Measurements from ENCODE around the gene C16orf74. TPM values are rescaled to one million over a fixed set of nuclear protein-coding genes. Genes with fewer than 3 reads are reported as not detected.

Gene C16orf74
- total RNA-seq, 2 experiments from 2014 or later = 2.1 to 2.9 TPM

DNA sequence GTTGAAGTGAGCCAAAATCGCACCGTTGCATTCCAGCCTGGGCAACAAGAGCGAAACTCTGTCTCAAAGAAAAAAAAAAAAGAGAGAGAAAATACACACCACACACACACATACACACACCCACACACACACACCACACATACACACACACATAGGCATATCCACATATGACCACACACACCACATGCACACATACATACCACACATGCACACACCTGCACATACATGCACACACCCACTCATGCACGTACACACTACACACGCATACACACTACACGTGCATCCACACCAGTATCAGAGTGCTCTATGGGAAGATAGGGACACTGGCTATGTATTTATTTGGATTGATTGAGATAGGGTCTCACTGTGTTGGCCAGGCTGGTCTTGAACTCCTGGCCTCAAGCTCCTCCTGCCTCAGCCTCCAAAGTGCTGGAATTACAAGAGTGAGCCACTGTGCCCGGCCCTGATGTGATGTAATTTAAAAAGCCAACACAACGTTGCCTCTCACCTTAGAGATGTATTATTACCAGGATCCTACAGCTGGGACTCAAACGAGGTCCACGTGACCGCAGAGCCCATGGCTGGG is 44.4 kb downstream of the C16orf74 start:
- Mint-ChIP-seq H3K4me1 (ENCODE audit: low read depth) (no peaks in the 10 kb centered on the region), H3K27me3 (no peaks in the 10 kb centered on the region), H3K27ac (no peak overlapping the region), H3K9me3 (no peaks in the 10 kb centered on the region), H3K36me3 (ENCODE audit: low read depth) (peaks cover under 1% of the 10 kb centered on the region), H3K4me3 (no peak overlapping the region)
- ATAC-seq (ENCODE audit: poor library complexity) = no peak
- intact Hi-C loops (cut with DNase I, micrococcal nuclease) = no loop called here
- H3K27me3 ChIP-seq (ENCODE audit: control insufficient read depth in 1 of 2, insufficient read depth in 2 of 2, low read length in 2 of 2) = no peaks in the 10 kb centered on the region
- H3K4me3 ChIP-seq (ENCODE audit: low read length) = no peak overlapping the region
- ChIA-PET CTCF (interaction anchor here (0.7 kb wide), 1 partner anchor 11 kb away, joined by 6 read pairs; no protein-coding TSS in a partner anchor), POLR2A (no interaction called here)
- DNase-seq = no peak
- TF ChIP-seq, protein P1, sequence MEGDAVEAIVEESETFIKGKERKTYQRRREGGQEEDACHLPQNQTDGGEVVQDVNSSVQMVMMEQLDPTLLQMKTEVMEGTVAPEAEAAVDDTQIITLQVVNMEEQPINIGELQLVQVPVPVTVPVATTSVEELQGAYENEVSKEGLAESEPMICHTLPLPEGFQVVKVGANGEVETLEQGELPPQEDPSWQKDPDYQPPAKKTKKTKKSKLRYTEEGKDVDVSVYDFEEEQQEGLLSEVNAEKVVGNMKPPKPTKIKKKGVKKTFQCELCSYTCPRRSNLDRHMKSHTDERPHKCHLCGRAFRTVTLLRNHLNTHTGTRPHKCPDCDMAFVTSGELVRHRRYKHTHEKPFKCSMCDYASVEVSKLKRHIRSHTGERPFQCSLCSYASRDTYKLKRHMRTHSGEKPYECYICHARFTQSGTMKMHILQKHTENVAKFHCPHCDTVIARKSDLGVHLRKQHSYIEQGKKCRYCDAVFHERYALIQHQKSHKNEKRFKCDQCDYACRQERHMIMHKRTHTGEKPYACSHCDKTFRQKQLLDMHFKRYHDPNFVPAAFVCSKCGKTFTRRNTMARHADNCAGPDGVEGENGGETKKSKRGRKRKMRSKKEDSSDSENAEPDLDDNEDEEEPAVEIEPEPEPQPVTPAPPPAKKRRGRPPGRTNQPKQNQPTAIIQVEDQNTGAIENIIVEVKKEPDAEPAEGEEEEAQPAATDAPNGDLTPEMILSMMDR (IDR thresholded peaks at IDR 0.05) = no peak
- peaks cover 0 to 4% of the 10 kb centered on the region in 2 experiments for H3K9me3 ChIP-seq (ENCODE audit: control insufficient read depth in 1 of 2, insufficient read depth in 1 of 2, low read length in 2 of 2)
- no peaks in the 10 kb centered on the region for H3K4me1 ChIP-seq (ENCODE audit: insufficient read depth, low read length)
- peaks cover 2% of the 10 kb centered on the region for H3K36me3 ChIP-seq (ENCODE audit: insufficient read depth, low read length)
- no peak overlapping the region for H3K27ac ChIP-seq (ENCODE audit: low read depth in 1 of 2, low read length in 2 of 2)

DNA sequence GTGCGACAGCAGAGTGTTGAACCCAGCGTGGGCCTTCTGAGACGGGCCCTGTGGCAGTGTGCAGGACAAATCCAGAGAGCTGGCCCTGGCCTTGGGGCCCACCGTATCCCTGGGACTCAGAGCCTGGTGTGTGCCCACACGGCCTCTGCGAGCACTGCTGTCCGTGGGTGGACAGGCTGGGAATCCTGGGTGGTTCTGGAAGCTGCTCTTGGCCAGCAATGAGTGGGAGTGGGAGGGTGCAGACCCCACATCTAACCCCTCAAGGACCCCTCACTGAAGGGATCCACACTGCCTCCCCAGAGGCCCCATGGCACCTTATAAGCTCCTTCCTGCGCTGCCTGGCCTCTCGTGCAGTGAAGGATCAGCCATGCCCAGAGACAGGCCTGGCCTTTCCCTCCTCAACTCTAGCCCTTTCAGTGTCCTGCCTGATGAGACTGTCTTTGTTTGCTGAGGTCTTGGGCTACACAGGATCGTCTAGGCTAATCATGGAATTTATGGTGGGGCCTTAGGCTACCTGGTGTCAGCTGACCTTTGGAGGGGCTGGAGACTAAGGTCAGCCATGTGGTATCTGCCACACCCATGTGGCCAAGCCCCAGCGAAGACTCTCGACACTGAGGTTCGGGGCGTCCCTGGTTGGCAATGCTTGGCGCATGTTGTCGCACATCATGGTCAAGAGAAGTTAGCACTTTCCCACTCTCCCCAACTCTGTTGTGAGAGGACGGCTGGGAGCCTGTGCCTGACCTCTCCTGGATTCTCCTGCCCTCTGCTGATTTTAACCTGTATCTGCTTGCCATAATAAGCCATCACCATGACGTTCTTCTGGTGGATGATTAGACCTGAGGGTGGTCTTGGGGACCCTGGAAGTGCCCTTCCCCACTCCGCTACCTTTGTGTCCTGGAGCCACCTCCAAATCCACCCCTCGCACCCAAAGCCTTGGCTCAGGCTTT is 45.7 kb downstream of the C16orf74 start:
- no peak overlapping the region for H3K4me3 Mint-ChIP-seq
- ChIA-PET CTCF (no interaction called here), POLR2A (no interaction called here)
- H3K27me3 Mint-ChIP-seq = no peaks in the 10 kb centered on the region
- no peaks in the 10 kb centered on the region for H3K4me1 Mint-ChIP-seq (ENCODE audit: low read depth)
- ATAC-seq (ENCODE audit: poor library complexity) (no peak), DNase-seq (no peak)
- H3K27me3 ChIP-seq (ENCODE audit: control insufficient read depth in 1 of 2, insufficient read depth in 2 of 2, low read length in 2 of 2) = no peaks in the 10 kb centered on the region
- no peak overlapping the region for H3K27ac Mint-ChIP-seq
- peaks cover 2% of the 10 kb centered on the region for H3K36me3 ChIP-seq (ENCODE audit: insufficient read depth, low read length)
- H3K27ac ChIP-seq (ENCODE audit: low read depth in 1 of 2, low read length in 2 of 2) = no peak overlapping the region
- H3K36me3 Mint-ChIP-seq (ENCODE audit: low read depth) = no peaks in the 10 kb centered on the region
- TF ChIP-seq, protein P1 (IDR thresholded peaks at IDR 0.05) = no peak
- no peaks in the 10 kb centered on the region for H3K9me3 Mint-ChIP-seq
- H3K9me3 ChIP-seq (ENCODE audit: control insufficient read depth in 1 of 2, insufficient read depth in 1 of 2, low read length in 2 of 2) = peaks cover 0 to 8% of the 10 kb centered on the region in 2 experiments
- no peaks in the 10 kb centered on the region for H3K4me1 ChIP-seq (ENCODE audit: insufficient read depth, low read length)
- H3K4me3 ChIP-seq (ENCODE audit: low read length) = no peak overlapping the region
- intact Hi-C loops (cut with DNase I, micrococcal nuclease) = no loop called here

DNA sequence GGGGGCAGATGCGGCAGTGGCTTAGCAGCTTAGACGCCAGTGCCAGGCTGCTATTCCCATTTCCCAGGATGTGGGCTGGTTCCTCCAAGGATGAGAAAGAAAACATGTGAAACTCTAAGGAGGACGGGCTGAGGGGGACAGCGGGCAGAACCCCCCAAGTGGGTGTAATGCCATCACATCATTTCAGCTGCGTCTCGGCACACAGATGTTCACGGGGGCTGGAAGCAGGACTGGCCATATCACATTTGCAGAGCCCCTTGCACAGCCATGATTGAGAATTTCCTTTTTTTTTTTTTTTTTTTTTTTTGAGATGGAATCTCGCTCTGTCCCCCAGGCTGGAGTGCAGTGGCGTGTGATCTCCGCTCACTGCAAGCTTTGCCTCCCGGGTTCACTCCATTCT is 46.9 kb downstream of the C16orf74 start:
- Histone ChIP-seq H3K4me3 (ENCODE audit: low read length) (no peak overlapping the region), H3K36me3 (ENCODE audit: insufficient read depth, low read length) (no peaks in the 10 kb centered on the region), H3K9me3 (ENCODE audit: control insufficient read depth in 1 of 2, insufficient read depth in 1 of 2, low read length in 2 of 2) (peaks cover 0 to 8% of the 10 kb centered on the region in 2 experiments), H3K27me3 (ENCODE audit: control insufficient read depth in 1 of 2, insufficient read depth in 2 of 2, low read length in 2 of 2) (no peaks in the 10 kb centered on the region), H3K4me1 (ENCODE audit: insufficient read depth, low read length) (no peaks in the 10 kb centered on the region), H3K27ac (ENCODE audit: low read depth in 1 of 2, low read length in 2 of 2) (no peak overlapping the region)
- no peaks in the 10 kb centered on the region for H3K9me3 Mint-ChIP-seq
- no peak for DNase-seq
- TF ChIP-seq, protein P1 (IDR thresholded peaks at IDR 0.05) = no peak
- no peak for ATAC-seq (ENCODE audit: poor library complexity)
- intact Hi-C loops (cut with DNase I, micrococcal nuclease) = no loop called here
- H3K27me3 Mint-ChIP-seq = peaks cover 3% of the 10 kb centered on the region
- no peaks in the 10 kb centered on the region for H3K4me1 Mint-ChIP-seq (ENCODE audit: low read depth)
- no peak overlapping the region for H3K4me3 Mint-ChIP-seq
- no peaks in the 10 kb centered on the region for H3K36me3 Mint-ChIP-seq (ENCODE audit: low read depth)
- CTCF ChIA-PET = no interaction called here
- H3K27ac Mint-ChIP-seq = no peak overlapping the region
- POLR2A ChIA-PET = no interaction called here
